ENCODE results near the gene NTN1.
A peak's percentile ranks its signal among the peaks of the same experiment; 100 is the strongest.

Gene NTN1

GRCh38 chr17:9270921-9271320 is 249.6 kb downstream of the NTN1 start:
- H3K4me3 ChIP-seq = no peak overlapping the region
- H3K27ac ChIP-seq = no peak overlapping the region
- no peak for DNase-seq (ENCODE audit: low spot score)
- no peak for TF ChIP-seq CTCF (IDR thresholded peaks at IDR 0.05)

GRCh38 chr17:9271989-9272388 is 250.7 kb downstream of the NTN1 start:
- TF ChIP-seq CTCF (IDR thresholded peaks at IDR 0.05) = no peak
- DNase-seq (ENCODE audit: low spot score) = no peak
- H3K27ac ChIP-seq = no peak overlapping the region
- H3K4me3 ChIP-seq = peak overlapping the region; percentile 11

- H3K27ac ChIP-seq = no peak overlapping the region
- no peak for DNase-seq (ENCODE audit: low spot score)
- TF ChIP-seq CTCF (IDR thresholded peaks at IDR 0.05) = no peak
- H3K4me3 ChIP-seq = peak overlapping the region; percentile 11
Measured at GRCh38 chr17:9272501-9273200, 251.3 kb downstream of the NTN1 start.

GRCh38 chr17:9273428-9274391 is 252.4 kb downstream of the NTN1 start:
- Histone ChIP-seq H3K4me3 (no peak overlapping the region), H3K27ac (no peak overlapping the region)
- DNase-seq (ENCODE audit: low spot score) = no peak
- no peak for TF ChIP-seq CTCF (IDR thresholded peaks at IDR 0.05)

GRCh38 chr17:9274973-9275372 is 253.7 kb downstream of the NTN1 start:
- DNase-seq (ENCODE audit: low spot score) = no peak
- TF ChIP-seq CTCF (IDR thresholded peaks at IDR 0.05) = no peak
- H3K27ac ChIP-seq = no peak overlapping the region

GRCh38 chr17:9279893-9280292 is 258.6 kb downstream of the NTN1 start:
- Histone ChIP-seq H3K4me3 (no peak overlapping the region), H3K27ac (no peak overlapping the region)
- no peak for TF ChIP-seq CTCF (IDR thresholded peaks at IDR 0.05)
- no peak for DNase-seq (ENCODE audit: low spot score)

More at GRCh38 chr17:9274973-9275372, 253.7 kb downstream of the NTN1 start:
- H3K4me3 ChIP-seq = no peak overlapping the region

All from coronary artery (tissue), 2 donors.